ENCODE results near the gene PCGF6.

PCGF6 gene

DNA sequence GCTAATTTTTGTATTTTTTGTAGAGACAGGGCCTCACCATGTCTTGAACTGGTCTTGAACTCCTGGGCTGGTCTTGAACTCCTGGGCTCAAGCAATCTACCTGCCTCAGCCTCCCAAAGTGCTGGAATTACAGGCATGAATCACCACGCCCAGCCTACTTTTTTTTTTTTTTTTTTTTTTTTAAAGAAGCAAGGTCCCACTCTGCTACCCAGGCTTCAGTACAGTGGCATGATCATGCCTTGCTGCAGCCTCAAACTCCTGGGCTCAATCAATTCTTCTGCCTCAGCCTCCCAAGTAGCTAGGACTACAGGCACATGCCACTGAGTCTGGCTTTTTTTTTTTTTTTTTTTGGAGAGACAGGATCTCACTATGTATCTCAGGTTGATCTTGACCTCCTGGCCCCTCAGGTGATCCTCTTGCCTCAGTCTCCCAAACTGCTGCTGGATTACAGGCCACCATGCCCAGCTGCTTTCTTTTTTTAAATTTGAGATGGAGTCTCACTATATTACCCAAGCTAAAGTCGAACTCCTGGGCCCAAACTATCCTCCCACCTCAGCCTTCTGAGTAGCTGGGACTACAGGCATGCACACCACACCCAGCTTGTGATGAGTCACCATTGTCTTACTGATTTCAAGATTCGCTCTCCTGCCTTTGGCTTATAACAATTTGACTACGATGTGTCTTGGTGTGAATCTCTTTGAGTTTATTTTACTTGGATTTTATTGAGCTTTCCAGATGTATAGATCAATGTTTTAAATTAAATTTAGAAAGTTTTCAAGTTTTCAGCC lies 96.2 kb downstream of the PCGF6 start:
- no peak for DNase-seq

DNA sequence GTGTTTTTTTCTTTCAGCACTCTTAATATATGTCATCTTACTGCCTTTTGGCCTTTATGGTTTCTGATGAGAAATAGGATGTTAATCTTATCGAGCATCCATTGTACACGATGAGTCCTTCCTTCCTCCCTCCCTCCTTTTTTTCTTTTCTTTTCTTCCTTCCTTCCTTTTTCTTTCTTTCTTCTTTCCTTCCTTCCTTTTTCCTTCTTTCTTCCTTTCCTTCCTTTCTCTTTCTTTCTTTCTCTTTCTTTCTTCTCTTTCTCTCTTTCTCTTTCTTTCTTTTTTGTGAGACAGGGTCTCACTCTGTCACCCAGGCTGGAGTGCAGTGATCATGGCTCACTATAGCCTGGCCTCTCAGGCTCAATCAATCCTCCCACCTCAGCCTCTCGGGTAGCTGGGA lies 96.8 kb downstream of the PCGF6 start:
- DNase-seq, result no peak

Measured in CD4-positive, alpha-beta T cell treated with Interleukin-10 for 1 hour (primary cell).